ENCODE data around the gene TACR1. TPM values are rescaled to one million over a fixed set of nuclear protein-coding genes. Genes with fewer than 3 reads are reported as not detected.
"Not testable (repeated sequence)": the region's sequence is repeated elsewhere in the genome, so short reads cannot be mapped to it uniquely, and the experiment has no call there.

Gene TACR1
- total RNA-seq, 4 donors from 2014 or later, result 1.2 to 6.5 (median 2.7) TPM

DNA sequence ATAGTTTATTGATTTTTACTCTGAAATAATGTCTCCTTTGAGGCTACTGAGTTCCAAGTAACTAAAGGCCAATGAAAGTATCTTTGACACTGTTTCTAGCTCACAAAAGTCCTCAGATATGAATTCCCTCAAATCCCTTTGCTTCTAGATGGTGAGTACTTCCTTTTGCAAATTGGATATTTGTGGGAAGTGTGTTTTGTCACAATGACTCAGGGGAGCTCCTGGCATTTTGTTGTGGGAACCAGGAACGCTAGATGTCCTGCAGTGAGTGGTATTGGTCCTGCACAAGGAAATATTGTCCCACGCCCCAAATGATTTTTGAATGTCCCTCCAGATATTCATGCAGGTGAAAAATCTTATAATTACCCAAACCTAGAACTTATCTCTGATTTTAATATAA lies 24.3 kb downstream of the TACR1 start:
- no peaks in the 10 kb centered on the region for H3K36me3 ChIP-seq
- WGBS, result 86% methylated on average over 2 of the region's 2 CpGs
- no peaks in the 10 kb centered on the region for H3K4me1 ChIP-seq
- H3K27ac ChIP-seq (replicated peaks in 1 of 4), result no peak overlapping the region
- no peaks in the 10 kb centered on the region for H3K9me3 ChIP-seq
- H3K4me3 ChIP-seq, result no peak overlapping the region
- TF ChIP-seq POLR2AphosphoS5 (IDR thresholded peaks at IDR 0.05), result no peak
- no peak for TF ChIP-seq EP300 (IDR thresholded peaks at IDR 0.05)
- no peak for TF ChIP-seq POLR2A (IDR thresholded peaks at IDR 0.05; ENCODE audit: low read depth)
- TF ChIP-seq, protein P1, sequence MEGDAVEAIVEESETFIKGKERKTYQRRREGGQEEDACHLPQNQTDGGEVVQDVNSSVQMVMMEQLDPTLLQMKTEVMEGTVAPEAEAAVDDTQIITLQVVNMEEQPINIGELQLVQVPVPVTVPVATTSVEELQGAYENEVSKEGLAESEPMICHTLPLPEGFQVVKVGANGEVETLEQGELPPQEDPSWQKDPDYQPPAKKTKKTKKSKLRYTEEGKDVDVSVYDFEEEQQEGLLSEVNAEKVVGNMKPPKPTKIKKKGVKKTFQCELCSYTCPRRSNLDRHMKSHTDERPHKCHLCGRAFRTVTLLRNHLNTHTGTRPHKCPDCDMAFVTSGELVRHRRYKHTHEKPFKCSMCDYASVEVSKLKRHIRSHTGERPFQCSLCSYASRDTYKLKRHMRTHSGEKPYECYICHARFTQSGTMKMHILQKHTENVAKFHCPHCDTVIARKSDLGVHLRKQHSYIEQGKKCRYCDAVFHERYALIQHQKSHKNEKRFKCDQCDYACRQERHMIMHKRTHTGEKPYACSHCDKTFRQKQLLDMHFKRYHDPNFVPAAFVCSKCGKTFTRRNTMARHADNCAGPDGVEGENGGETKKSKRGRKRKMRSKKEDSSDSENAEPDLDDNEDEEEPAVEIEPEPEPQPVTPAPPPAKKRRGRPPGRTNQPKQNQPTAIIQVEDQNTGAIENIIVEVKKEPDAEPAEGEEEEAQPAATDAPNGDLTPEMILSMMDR (IDR thresholded peaks at IDR 0.05), result no peak
- intact Hi-C loops (cut with DNase I), result no loop called here
- no peak for DNase-seq (ENCODE audit: extremely low spot score)
- no peaks in the 10 kb centered on the region for H3K27me3 ChIP-seq

DNA sequence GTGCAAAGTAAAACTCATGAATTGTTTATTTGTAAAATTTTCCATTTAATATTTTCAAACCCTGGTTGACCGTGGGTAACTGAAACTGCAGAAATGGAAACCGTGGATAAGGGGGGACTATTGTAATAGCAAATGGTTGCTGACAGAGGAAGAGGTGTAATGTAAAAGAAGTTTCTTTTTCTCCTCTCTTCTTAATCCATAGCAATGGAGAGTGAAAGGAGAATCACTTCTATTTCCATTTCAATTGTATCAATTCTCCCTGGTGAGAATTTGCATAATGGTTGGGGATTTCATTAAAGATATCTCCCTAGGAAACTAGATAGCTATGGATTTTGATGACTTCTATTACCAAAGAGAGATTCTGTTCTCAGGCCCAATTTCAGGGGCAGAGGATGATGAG lies 24.8 kb downstream of the TACR1 start:
- intact Hi-C loops (cut with DNase I), result no loop called here
- H3K4me3 ChIP-seq, result no peak overlapping the region
- no peak for DNase-seq (ENCODE audit: extremely low spot score)
- H3K4me1 ChIP-seq, result no peaks in the 10 kb centered on the region
- H3K36me3 ChIP-seq, result no peaks in the 10 kb centered on the region
- 89% methylated on average over 2 of the region's 2 CpGs for WGBS
- no peaks in the 10 kb centered on the region for H3K9me3 ChIP-seq
- no peaks in the 10 kb centered on the region for H3K27me3 ChIP-seq
- H3K27ac ChIP-seq (replicated peaks in 1 of 4), result no peak overlapping the region
- TF ChIP-seq EP300 (IDR thresholded peaks at IDR 0.05) (no peak), POLR2AphosphoS5 (IDR thresholded peaks at IDR 0.05) (no peak), POLR2A (IDR thresholded peaks at IDR 0.05; ENCODE audit: low read depth) (no peak)
- TF ChIP-seq, protein P1 (IDR thresholded peaks at IDR 0.05), result no peak

DNA sequence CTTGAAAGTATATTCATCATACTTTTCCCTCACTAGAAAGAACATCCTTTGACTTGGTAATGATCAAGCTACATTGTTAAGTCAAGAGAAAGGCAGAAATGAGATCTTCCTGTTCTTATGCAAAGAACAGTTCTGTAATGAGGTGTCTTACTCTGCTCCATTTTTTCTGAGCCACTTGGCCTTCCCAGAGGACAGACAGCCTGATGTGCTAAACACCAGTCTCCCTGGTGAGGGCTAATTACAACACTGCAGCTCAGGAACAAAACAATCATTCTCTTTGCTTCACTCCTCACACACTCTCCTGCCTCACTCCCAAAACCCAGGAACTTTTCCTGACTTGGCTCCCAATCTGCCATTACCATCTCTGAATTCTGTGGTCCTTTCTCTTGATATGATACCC lies 25.6 kb downstream of the TACR1 start:
- no peak overlapping the region for H3K27ac ChIP-seq (replicated peaks in 1 of 4)
- H3K4me3 ChIP-seq, result no peak overlapping the region

DNA sequence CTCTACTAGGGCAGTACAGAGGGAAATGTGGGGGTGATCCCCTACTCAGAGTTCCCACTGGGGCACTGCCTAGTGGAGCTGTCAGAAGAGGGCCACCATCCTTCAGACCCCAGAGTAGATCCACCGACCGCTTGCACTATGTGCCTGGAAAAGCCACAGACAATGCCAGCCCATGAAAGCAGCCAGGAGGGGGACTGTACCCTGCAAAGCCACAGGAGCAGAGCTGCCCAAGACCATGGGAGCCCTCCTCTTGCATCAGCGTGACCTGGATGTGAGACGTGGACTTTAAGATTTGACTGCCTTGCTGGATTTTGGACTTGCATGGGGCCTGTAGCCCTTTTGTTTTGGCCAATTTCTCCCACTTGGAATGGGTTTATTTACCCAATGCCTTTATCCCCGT lies 27.9 kb downstream of the TACR1 start:
- H3K36me3 ChIP-seq; intact Hi-C loops (cut with DNase I); H3K4me3 ChIP-seq; H3K27ac ChIP-seq (replicated peaks in 1 of 4); H3K4me1 ChIP-seq; H3K27me3 ChIP-seq; DNase-seq (ENCODE audit: extremely low spot score); H3K9me3 ChIP-seq: not testable (repeated sequence)
- 94% methylated on average over 4 of the region's 5 CpGs for WGBS

More for the DNA sequence above, 25.6 kb downstream of the TACR1 start:
- H3K36me3 ChIP-seq, result no peaks in the 10 kb centered on the region
- TF ChIP-seq POLR2A (IDR thresholded peaks at IDR 0.05; ENCODE audit: low read depth) (no peak), POLR2AphosphoS5 (IDR thresholded peaks at IDR 0.05) (no peak), EP300 (IDR thresholded peaks at IDR 0.05) (no peak)
- TF ChIP-seq, protein P1 (IDR thresholded peaks at IDR 0.05), result no peak
- H3K27me3 ChIP-seq, result no peaks in the 10 kb centered on the region
- DNase-seq (ENCODE audit: extremely low spot score), result no peak
- H3K9me3 ChIP-seq, result no peaks in the 10 kb centered on the region
- intact Hi-C loops (cut with DNase I), result no loop called here
- H3K4me1 ChIP-seq, result no peaks in the 10 kb centered on the region

DNA sequence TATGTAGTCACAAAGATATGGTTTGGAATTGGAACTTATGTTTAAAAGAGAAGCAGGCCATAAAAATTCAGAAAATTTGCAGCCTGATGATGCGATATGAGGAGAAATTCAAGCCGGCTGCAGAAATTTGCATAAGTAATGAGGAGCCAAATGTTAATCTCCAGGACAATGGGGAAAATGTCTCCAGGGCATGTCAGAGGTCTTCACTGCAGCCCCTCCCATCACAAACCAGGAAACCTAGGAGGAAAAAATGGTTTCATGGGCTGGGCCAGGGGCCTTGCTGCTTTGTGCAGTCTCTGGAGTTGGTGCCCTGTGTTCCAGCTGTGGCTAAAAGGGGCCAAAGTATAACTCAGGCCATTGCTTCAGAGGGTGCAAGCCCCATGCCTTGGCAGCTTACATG lies 28.4 kb downstream of the TACR1 start:
- TF ChIP-seq, protein P1 (IDR thresholded peaks at IDR 0.05), result no peak
- TF ChIP-seq EP300 (IDR thresholded peaks at IDR 0.05), result no peak
- TF ChIP-seq POLR2AphosphoS5 (IDR thresholded peaks at IDR 0.05), result no peak
- TF ChIP-seq POLR2A (IDR thresholded peaks at IDR 0.05; ENCODE audit: low read depth), result no peak
- WGBS, result 100% methylated on average over 2 of the region's 2 CpGs
- DNase-seq (ENCODE audit: extremely low spot score), result no peak

More for the DNA sequence above, 28.4 kb downstream of the TACR1 start:
- Histone ChIP-seq H3K27ac (replicated peaks in 1 of 4) (no peak overlapping the region), H3K4me3 (no peak overlapping the region), H3K9me3 (no peaks in the 10 kb centered on the region), H3K27me3 (no peaks in the 10 kb centered on the region), H3K36me3 (no peaks in the 10 kb centered on the region), H3K4me1 (no peaks in the 10 kb centered on the region)
- intact Hi-C loops (cut with DNase I), result no loop called here
